ENCODE data around the gene USP47. TPM values are rescaled to one million over a fixed set of nuclear protein-coding genes. Genes with fewer than 3 reads are reported as not detected.

Gene USP47
- total RNA-seq, 4 donors from 2014 or later: 30.5 to 74.2 (median 43.6) TPM

DNA sequence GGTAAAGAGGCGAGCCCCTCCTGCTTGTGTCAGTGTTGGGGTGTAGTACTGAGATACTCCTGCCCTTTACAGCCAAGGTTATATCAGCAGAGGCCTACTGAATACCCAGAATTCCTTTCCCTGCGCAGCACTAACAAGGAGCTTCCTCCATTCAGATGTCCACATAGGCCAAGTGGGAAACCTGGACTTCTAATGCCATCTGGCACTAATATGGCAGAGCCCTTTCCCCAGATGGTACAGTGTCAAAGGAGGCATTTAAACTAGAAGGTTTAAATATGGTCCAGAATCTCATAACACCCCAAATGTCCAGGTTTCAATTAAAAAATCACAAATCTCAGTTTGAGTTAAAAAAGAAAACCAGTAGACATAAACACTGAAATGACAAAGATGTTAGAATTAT is 68.8 kb downstream of the USP47 start:
- intact Hi-C loops (cut with DNase I): no loop called here
- TF ChIP-seq POLR2A (IDR thresholded peaks at IDR 0.05): no peak
- no peak for TF ChIP-seq CTCF (IDR thresholded peaks at IDR 0.05)
- DNase-seq: no peak
- WGBS, 2 donors: 96 to 100% methylated on average over 2 of the region's 2 CpGs
- H3K27ac ChIP-seq: no peak overlapping the region
- no peaks in the 10 kb centered on the region for H3K4me1 ChIP-seq
- H3K4me3 ChIP-seq: no peak overlapping the region
- no peaks in the 10 kb centered on the region for H3K27me3 ChIP-seq
- H3K9me3 ChIP-seq: no peaks in the 10 kb centered on the region
- peaks cover 0 to 80% (median 0%) of the 10 kb centered on the region in 3 donors for H3K36me3 ChIP-seq

DNA sequence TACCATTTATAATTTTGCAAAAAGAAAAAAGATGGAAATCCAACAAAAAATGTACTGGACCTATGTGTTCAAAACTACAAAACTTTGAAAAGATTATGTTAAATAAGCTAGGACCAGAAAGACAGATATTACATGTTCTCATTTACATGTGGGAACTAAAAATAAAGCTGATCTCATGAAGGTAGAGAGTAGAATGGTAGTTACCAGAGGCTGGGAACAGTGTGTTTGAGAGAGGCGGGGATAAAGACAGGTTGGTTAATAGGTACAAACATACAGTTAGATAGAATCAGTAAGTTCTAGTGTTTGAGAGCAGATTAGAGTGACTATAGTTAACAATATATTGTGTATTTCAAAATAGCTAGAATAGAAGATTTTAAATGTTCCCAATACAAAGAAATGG is 71.6 kb downstream of the USP47 start:
- 96 to 100% methylated on average over 1 of the region's 1 CpG for WGBS, 2 donors
- DNase-seq: no peak
- H3K4me3 ChIP-seq: no peak overlapping the region
- intact Hi-C loops (cut with DNase I): no loop called here
- TF ChIP-seq CTCF (IDR thresholded peaks at IDR 0.05) (no peak), POLR2A (IDR thresholded peaks at IDR 0.05) (no peak)
- H3K4me1 ChIP-seq: no peaks in the 10 kb centered on the region
- H3K27ac ChIP-seq: no peak overlapping the region
- H3K9me3 ChIP-seq: no peaks in the 10 kb centered on the region
- no peaks in the 10 kb centered on the region for H3K27me3 ChIP-seq
- peaks cover 0 to 52% (median 0%) of the 10 kb centered on the region in 3 donors for H3K36me3 ChIP-seq

GRCh38 chr11:11915625-11916024 is 73.9 kb downstream of the USP47 start:
- Histone ChIP-seq H3K4me1 (no peaks in the 10 kb centered on the region), H3K27me3 (no peaks in the 10 kb centered on the region), H3K27ac (no peak overlapping the region), H3K9me3 (no peaks in the 10 kb centered on the region), H3K36me3 (peaks cover 0 to 51% (median 3%) of the 10 kb centered on the region in 3 donors), H3K4me3 (no peak overlapping the region)
- intact Hi-C loops (cut with DNase I): no loop called here
- DNase-seq: no peak
- 92 to 97% methylated on average over 2 of the region's 2 CpGs for WGBS, 2 donors
- TF ChIP-seq CTCF (IDR thresholded peaks at IDR 0.05): no peak
- no peak for TF ChIP-seq POLR2A (IDR thresholded peaks at IDR 0.05)

- Histone ChIP-seq H3K4me1 (no peaks in the 10 kb centered on the region), H3K36me3 (peaks cover 0 to 50% (median 5%) of the 10 kb centered on the region in 3 donors), H3K27me3 (no peaks in the 10 kb centered on the region), H3K9me3 (no peaks in the 10 kb centered on the region), H3K4me3 (no peak overlapping the region), H3K27ac (no peak overlapping the region)
- no peak for DNase-seq
- intact Hi-C loops (cut with DNase I): no loop called here
- TF ChIP-seq CTCF (IDR thresholded peaks at IDR 0.05) (no peak), POLR2A (IDR thresholded peaks at IDR 0.05) (no peak)
- WGBS, 2 donors: 80 to 91% methylated on average over 1 of the region's 1 CpG
Observed at GRCh38 chr11:11916981-11917399, 75.2 kb downstream of the USP47 start.

- intact Hi-C loops (cut with DNase I): no loop called here
- H3K27ac ChIP-seq: no peak overlapping the region
- H3K27me3 ChIP-seq: no peaks in the 10 kb centered on the region
- no peaks in the 10 kb centered on the region for H3K4me1 ChIP-seq
- H3K36me3 ChIP-seq: peaks cover 0 to 71% (median 5%) of the 10 kb centered on the region in 3 donors
- no peaks in the 10 kb centered on the region for H3K9me3 ChIP-seq
- TF ChIP-seq POLR2A (IDR thresholded peaks at IDR 0.05) (no peak), CTCF (IDR thresholded peaks at IDR 0.05) (no peak)
- no peak overlapping the region for H3K4me3 ChIP-seq
- no peak for DNase-seq
Observed at GRCh38 chr11:11923828-11924227, 82.1 kb downstream of the USP47 start.

All from esophagus squamous epithelium (tissue), 5 donors.